ENCODE data around the gene CCDC7.
A peak's percentile ranks its signal among the peaks of the same experiment; 100 is the strongest.
"Not testable (repeated sequence)": the region's sequence is repeated elsewhere in the genome, so short reads cannot be mapped to it uniquely, and the experiment has no call there.

The CCDC7 gene

GRCh38 chr10:32445740-32446535 lies at the start of gene CCDC7:
CCDC7 (plus strand) TSS chr10:32446140; CDS start chr10:32451643, 5,503 bp downstream.
- DNase-seq (ENCODE audit: low read depth in 2 of 2): peak; percentile 59 to 60

- DNase-seq (ENCODE audit: low read depth in 2 of 2): not testable (repeated sequence)
Measured at GRCh38 chr10:32397163-32397562, 48.8 kb upstream of the CCDC7 start.

GRCh38 chr10:32399720-32400119 lies 46.2 kb upstream of the CCDC7 start:
- not testable (repeated sequence) for DNase-seq (ENCODE audit: low read depth in 2 of 2)

GRCh38 chr10:32400961-32401360 lies 45.0 kb upstream of the CCDC7 start:
- DNase-seq (ENCODE audit: low read depth in 2 of 2): no peak

GRCh38 chr10:32402499-32402898 lies 43.4 kb upstream of the CCDC7 start:
- DNase-seq (ENCODE audit: low read depth in 2 of 2): no peak

- no peak for DNase-seq (ENCODE audit: low read depth in 2 of 2)
Measured at GRCh38 chr10:32403091-32403490, 42.8 kb upstream of the CCDC7 start.

DNA sequence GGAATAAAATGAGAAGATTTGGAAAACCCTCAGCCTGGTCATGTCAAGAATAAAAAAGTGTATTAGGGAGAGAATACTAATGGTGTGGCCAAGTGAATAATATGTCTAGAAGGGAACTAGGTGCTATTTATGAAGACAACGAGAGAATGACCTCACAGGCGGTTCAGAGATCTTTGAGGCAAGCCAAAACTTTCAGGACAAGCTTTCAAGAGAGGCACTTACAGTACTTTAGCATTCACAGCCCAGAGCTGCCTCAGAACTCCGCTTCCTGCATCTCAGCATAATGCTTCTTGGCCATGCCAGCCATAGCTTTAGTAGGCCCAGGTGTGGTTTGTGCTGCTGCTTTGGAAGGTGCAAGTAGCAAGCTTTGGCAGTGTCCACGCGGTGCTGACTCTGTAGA lies 37.2 kb upstream of the CCDC7 start:
- no peak for DNase-seq (ENCODE audit: low read depth in 2 of 2)

DNA sequence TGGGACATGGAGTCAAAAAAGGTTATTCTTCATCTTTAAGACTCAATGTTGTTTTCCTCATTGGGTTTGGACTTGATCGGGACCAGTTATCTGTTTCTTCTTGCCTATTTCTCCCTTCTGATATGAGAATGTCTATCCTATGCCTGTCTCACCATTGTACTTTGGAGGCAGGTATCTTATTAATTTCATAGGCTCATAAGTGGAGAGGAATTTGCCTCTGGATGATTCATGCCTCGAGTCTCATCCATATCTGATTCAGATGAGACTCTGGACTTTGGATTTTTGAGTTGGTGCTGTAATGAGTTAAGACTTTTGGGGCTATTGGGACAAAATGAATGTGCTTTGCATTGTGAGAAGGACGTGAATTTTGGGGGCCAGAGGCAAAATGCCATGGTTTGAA lies 36.2 kb upstream of the CCDC7 start:
- no peak for DNase-seq (ENCODE audit: low read depth in 2 of 2)

DNA sequence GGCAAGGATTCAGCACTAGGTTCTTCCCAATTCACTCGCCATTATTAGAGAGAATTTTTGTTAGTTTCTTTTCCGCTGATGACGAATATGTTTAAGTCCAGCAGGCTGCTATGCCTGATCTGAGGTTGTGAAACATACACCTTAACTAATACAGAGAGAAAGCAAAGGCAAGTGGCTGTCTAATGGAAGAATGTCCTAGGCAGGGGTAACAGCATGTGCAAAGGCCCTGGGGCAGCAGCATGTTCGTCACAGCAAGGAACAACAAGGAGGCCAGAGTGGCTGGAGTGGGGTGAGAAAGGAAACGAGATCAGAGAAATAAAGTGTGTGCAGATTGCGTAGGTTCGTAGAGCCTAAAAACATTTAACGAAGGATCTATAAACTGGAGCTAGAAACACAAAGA lies 35.4 kb upstream of the CCDC7 start:
- no peak for DNase-seq (ENCODE audit: low read depth in 2 of 2)

GRCh38 chr10:32411797-32412498 lies 34.0 kb upstream of the CCDC7 start:
- no peak for DNase-seq (ENCODE audit: low read depth in 2 of 2)

GRCh38 chr10:32412499-32412853 lies 33.5 kb upstream of the CCDC7 start:
- DNase-seq (ENCODE audit: low read depth in 2 of 2): no peak

GRCh38 chr10:32413513-32413912 lies 32.4 kb upstream of the CCDC7 start:
- DNase-seq (ENCODE audit: low read depth in 2 of 2): peak in 1 of 2 donors; percentile 5

GRCh38 chr10:32415361-32415760 lies 30.6 kb upstream of the CCDC7 start:
- DNase-seq (ENCODE audit: low read depth in 2 of 2): no peak

GRCh38 chr10:32417911-32418547 lies 27.9 kb upstream of the CCDC7 start:
- no peak for DNase-seq (ENCODE audit: low read depth in 2 of 2)

DNA sequence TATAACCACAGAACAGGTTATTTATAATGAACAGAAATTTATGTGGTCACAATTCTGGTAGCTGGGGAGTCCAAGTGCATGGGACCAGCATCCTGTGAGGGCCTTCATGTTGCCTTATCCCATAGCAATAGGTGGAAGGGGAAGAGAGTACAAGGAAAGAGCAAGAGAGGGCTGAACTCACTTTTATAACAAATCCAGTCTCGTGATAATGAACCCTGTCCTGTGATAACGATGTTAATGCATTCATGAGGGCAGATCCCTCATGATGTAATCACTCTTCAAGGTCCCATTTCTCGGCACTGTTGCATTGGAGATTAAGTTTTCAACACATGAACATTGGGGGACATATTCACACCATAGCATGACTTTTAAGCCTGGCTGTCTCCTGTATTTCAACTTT lies 27.4 kb upstream of the CCDC7 start:
- no peak for DNase-seq (ENCODE audit: low read depth in 2 of 2)

DNA sequence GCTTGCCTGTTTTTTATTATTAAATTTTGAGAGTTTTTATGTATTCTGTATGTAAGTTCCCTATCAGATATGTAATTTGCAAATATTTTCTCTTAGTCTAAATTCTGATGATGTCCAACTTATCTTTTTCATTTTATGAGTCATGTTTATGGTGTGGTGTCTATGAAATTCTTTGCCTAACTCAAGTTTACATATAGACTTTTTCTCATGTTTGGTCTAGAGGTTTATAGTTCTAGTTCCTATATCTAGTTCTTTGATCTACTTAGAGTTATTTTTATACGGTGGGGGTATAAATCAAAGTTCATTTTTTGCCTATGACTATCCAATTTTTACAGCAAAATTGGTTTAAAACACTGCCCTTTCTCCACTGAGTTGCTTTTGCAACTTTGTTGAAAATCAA lies 26.3 kb upstream of the CCDC7 start:
- no peak for DNase-seq (ENCODE audit: low read depth in 2 of 2)

GRCh38 chr10:32426186-32426585 lies 19.8 kb upstream of the CCDC7 start:
- no peak for DNase-seq (ENCODE audit: low read depth in 2 of 2)

GRCh38 chr10:32433542-32433941 lies 12.4 kb upstream of the CCDC7 start:
- DNase-seq (ENCODE audit: low read depth in 2 of 2): no peak

- no peak for DNase-seq (ENCODE audit: low read depth in 2 of 2)
Measured at GRCh38 chr10:32436215-32436614, 9.7 kb upstream of the CCDC7 start.

DNA sequence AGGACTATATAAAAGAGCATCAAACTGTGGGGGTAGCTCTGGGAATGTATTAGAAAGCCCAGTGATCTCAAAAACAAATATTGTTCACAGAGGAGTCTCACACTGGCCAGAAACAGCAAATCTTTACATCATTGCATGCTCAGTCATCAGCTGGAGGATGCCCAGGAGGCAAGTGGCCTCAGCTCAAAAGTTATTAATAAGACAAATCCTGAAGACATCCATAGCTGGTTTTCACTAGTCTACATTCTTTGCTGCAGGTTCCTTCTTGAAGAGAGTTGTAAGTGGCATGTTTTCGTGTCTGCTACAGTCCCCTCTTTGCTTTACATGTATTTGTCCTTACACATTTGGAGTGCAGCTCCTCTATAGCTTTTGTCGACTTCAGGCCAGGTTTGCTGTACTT lies 8.6 kb upstream of the CCDC7 start:
- no peak for DNase-seq (ENCODE audit: low read depth in 2 of 2)

GRCh38 chr10:32445036-32445435 lies 904 bp upstream of the CCDC7 start:
- no peak for DNase-seq (ENCODE audit: low read depth in 2 of 2)

- no peak for DNase-seq (ENCODE audit: low read depth in 2 of 2)
Measured at GRCh38 chr10:32446536-32447406, 831 bp downstream of the CCDC7 start.

Data from stimulated activated CD4-positive, alpha-beta T cell treated with anti-CD3 and anti-CD28 coated beads, Interleukin-1b, Interleukin-23, amount 100 ng/mL, for 1 hour (primary cell).